DOHH2 (cell line): ENCODE results near the gene CYFIP2.
"Not testable (repeated sequence)": the region's sequence is repeated elsewhere in the genome, so short reads cannot be mapped to it uniquely, and the experiment has no call there.

Experiments
- H3F3A ChIP-seq: fragments of 200-600 bp; sonication (generic), shearing (Covaris generic); 2 replicates; pipeline ENCODE4 v1.6.0; 2016; ENCODE audit warnings: antibody characterized with exemption, mild to moderate bottlenecking; ENCODE audit not compliant: control insufficient read depth, insufficient read depth
- H3K27ac ChIP-seq: fragments of 200-600 bp; sonication (generic); 2 replicates; pipeline ENCODE4 v1.5.1; 2014; ENCODE audit warnings: low read depth, mild to moderate bottlenecking, low read length, moderate library complexity
- H3K27me3 ChIP-seq: fragments of 200-600 bp; sonication (generic); 2 replicates; pipeline ENCODE4 v1.6.1; 2014; ENCODE audit warnings: mild to moderate bottlenecking, low read length, mixed read lengths; ENCODE audit not compliant: control insufficient read depth
- H3K36me3 ChIP-seq: fragments of 200-600 bp; sonication (generic); 2 replicates; pipeline ENCODE4 v1.6.1; 2014; ENCODE audit warnings: mild to moderate bottlenecking, low read length, moderate library complexity, mixed read lengths; ENCODE audit not compliant: control insufficient read depth
- H3K4me1 ChIP-seq: fragments of 200-600 bp; sonication (generic); 2 replicates; pipeline ENCODE4 v1.6.1; 2014; ENCODE audit warnings: mild to moderate bottlenecking, low read length, mixed read lengths; ENCODE audit not compliant: control insufficient read depth
- H3K4me2 ChIP-seq: fragments of 200-600 bp; sonication (generic); 2 replicates; pipeline ENCODE4 v1.6.0; 2014; ENCODE audit warnings: mild to moderate bottlenecking, low read length, moderate library complexity
- H3K4me3 ChIP-seq: fragments of 200-600 bp; sonication (generic); 2 replicates; pipeline ENCODE4 v1.5.1; 2014; ENCODE audit warnings: mild to moderate bottlenecking, low read length, mixed read lengths
- H3K79me2 ChIP-seq: fragments of 200-600 bp; sonication (generic); 2 replicates; pipeline ENCODE4 v1.6.1; 2014; ENCODE audit warnings: mild to moderate bottlenecking, low read length, mixed read lengths; ENCODE audit not compliant: control insufficient read depth
- H3K9me2 ChIP-seq: fragments of 200-600 bp; sonication (generic); replicated peaks from 2 replicates; pipeline ENCODE4 v1.6.1; 2014; ENCODE audit warnings: mild to moderate bottlenecking, low read length, mixed read lengths; ENCODE audit not compliant: control insufficient read depth
- H3K9me3 ChIP-seq: fragments of 200-600 bp; sonication (generic); 2 replicates; pipeline ENCODE4 v1.6.1; 2014; ENCODE audit warnings: antibody characterized with exemption, low read length, mixed read lengths; ENCODE audit not compliant: control insufficient read depth, insufficient read depth
- H4K20me1 ChIP-seq: fragments of 200-600 bp; sonication (generic); 2 replicates; pipeline ENCODE4 v1.6.0; 2014; ENCODE audit warnings: low read depth, mild to moderate bottlenecking, antibody characterized with exemption, low read length, moderate library complexity; ENCODE audit not compliant: control insufficient read depth, insufficient read depth
- EZH2phosphoT487 ChIP-seq: fragments of 200-600 bp; sonication (generic); IDR thresholded peaks from 2 replicates; pipeline ENCODE4 v1.6.1; 2017; ENCODE audit warnings: borderline replicate concordance, mild to moderate bottlenecking, antibody characterized with exemption, low read length, moderate library complexity, mixed read lengths
- TF ChIP-seq, protein P1 (sequence below): fragments of 200-600 bp; sonication (generic); IDR thresholded peaks from one replicate; pipeline ENCODE4 v1.5.1; 2014; ENCODE audit warnings: antibody characterized with exemption, mild to moderate bottlenecking, low read depth, low read length; ENCODE audit not compliant: poor library complexity, severe bottlenecking

CYFIP2 gene

GRCh38 chr5:157400741-157401495, 135.0 kb downstream of the CYFIP2 start:
- Histone ChIP-seq H3K9me2 (no peaks in the 10 kb centered on the region), H4K20me1 (no peaks in the 10 kb centered on the region), H3K27me3 (no peaks in the 10 kb centered on the region), H3K36me3 (no peaks in the 10 kb centered on the region), H3K4me2 (no peak overlapping the region), H3K9me3 (no peaks in the 10 kb centered on the region), H3K4me1 (peaks cover 9% of the 10 kb centered on the region), H3K27ac (no peak overlapping the region), H3K4me3 (no peak overlapping the region), H3K79me2 (no peaks in the 10 kb centered on the region), H3F3A (no peaks in the 10 kb centered on the region)
- TF ChIP-seq, protein P1, sequence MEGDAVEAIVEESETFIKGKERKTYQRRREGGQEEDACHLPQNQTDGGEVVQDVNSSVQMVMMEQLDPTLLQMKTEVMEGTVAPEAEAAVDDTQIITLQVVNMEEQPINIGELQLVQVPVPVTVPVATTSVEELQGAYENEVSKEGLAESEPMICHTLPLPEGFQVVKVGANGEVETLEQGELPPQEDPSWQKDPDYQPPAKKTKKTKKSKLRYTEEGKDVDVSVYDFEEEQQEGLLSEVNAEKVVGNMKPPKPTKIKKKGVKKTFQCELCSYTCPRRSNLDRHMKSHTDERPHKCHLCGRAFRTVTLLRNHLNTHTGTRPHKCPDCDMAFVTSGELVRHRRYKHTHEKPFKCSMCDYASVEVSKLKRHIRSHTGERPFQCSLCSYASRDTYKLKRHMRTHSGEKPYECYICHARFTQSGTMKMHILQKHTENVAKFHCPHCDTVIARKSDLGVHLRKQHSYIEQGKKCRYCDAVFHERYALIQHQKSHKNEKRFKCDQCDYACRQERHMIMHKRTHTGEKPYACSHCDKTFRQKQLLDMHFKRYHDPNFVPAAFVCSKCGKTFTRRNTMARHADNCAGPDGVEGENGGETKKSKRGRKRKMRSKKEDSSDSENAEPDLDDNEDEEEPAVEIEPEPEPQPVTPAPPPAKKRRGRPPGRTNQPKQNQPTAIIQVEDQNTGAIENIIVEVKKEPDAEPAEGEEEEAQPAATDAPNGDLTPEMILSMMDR = no peak
- TF ChIP-seq EZH2phosphoT487 = no peak

DNA sequence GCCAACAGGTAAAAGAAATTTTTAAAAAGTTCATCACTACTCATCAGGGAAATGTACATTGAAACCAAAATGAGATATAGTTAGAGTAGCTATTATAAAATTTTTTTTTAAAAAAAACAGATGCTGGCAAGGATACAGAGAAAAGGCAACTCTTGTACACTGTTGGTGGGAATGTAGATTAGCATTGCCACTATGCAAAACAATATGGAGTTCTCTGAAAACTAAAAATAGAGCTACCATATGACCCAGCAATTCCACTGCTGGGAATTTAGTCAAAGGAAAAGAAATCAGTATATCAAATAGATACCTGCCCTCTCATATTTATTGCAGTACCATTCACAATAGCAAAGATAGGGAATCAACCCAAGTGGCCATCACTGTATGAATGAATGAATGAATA, 149.9 kb downstream of the CYFIP2 start:
- no peaks in the 10 kb centered on the region for H3K27me3 ChIP-seq
- no peaks in the 10 kb centered on the region for H3K4me1 ChIP-seq
- no peaks in the 10 kb centered on the region for H3K9me3 ChIP-seq
- no peaks in the 10 kb centered on the region for H3K79me2 ChIP-seq
- no peaks in the 10 kb centered on the region for H3K36me3 ChIP-seq
- H3K27ac ChIP-seq = no peak overlapping the region
- H3K9me2 ChIP-seq = no peaks in the 10 kb centered on the region
- no peak for TF ChIP-seq EZH2phosphoT487
- TF ChIP-seq, protein P1 = no peak
- no peaks in the 10 kb centered on the region for H3F3A ChIP-seq
- H4K20me1 ChIP-seq = no peaks in the 10 kb centered on the region
- H3K4me2 ChIP-seq = no peak overlapping the region
- no peak overlapping the region for H3K4me3 ChIP-seq

DNA sequence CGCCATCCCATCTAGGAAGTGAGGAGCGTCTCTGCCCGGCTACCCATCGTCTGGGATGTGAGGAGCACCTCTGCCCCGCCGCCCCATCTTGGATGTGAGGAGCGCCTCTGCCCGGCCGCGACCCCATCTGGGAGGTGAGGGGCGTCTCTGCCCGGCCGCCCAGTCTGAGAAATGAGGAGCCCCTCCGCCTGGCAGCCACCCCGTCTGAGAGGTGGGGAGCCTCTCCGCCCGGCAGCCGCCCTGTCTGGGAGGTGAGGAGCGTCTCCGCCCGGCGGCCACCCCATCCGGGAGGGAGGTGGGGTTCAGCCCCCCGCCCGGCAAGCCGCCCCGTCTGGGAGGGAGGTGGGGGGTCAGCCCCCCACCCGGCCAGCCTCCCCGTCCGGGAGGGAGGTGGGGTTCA, 153.6 kb downstream of the CYFIP2 start:
- H4K20me1 ChIP-seq, H3K36me3 ChIP-seq, H3K4me3 ChIP-seq, H3K79me2 ChIP-seq, H3K9me2 ChIP-seq, H3K27me3 ChIP-seq, H3K9me3 ChIP-seq, H3K27ac ChIP-seq, H3K4me2 ChIP-seq, H3F3A ChIP-seq, H3K4me1 ChIP-seq: not testable (repeated sequence)

- H3K36me3 ChIP-seq, H3K79me2 ChIP-seq, H4K20me1 ChIP-seq, H3K9me2 ChIP-seq, H3K9me3 ChIP-seq, H3K27ac ChIP-seq, H3K27me3 ChIP-seq, H3K4me3 ChIP-seq, H3F3A ChIP-seq, H3K4me2 ChIP-seq: not testable (repeated sequence)
- H3K4me1 ChIP-seq = peaks cover 15% of the 10 kb centered on the region
Observed at GRCh38 chr5:157429920-157430319, 164.0 kb downstream of the CYFIP2 start.
